Chondrocyte (in vitro differentiated cells): ENCODE results near the gene WDPCP. TPM values are rescaled to one million over a fixed set of nuclear protein-coding genes. Genes with fewer than 3 reads are reported as not detected.
A peak's percentile ranks its signal among the peaks of the same experiment; 100 is the strongest.

Source experiments
- DNase-seq: peaks from one replicate; pipeline ENCODE4 v3.0.0; 2021; ENCODE audit warnings: mixed read lengths, low spot score
- H3K27ac Mint-ChIP-seq: one replicate; pipeline ENCODE4 v1.8.0; 2021; ENCODE audit warnings: mild to moderate bottlenecking, moderate library complexity, mixed read lengths; ENCODE audit not compliant: unreplicated experiment
- H3K27me3 Mint-ChIP-seq: 2 replicates; pipeline ENCODE4 v1.8.0; 2021; ENCODE audit warnings: low read depth, mixed read lengths
- H3K36me3 Mint-ChIP-seq: 2 replicates; pipeline ENCODE4 v1.8.0; 2021; ENCODE audit warnings: low read depth, mixed read lengths
- H3K4me1 Mint-ChIP-seq: 2 replicates; pipeline ENCODE4 v1.8.0; 2021; ENCODE audit warnings: low read depth, mild to moderate bottlenecking, mixed read lengths
- H3K4me3 Mint-ChIP-seq: one replicate; pipeline ENCODE4 v1.8.0; 2021; ENCODE audit warnings: mild to moderate bottlenecking, moderate library complexity, mixed read lengths; ENCODE audit not compliant: unreplicated experiment
- H3K9me3 Mint-ChIP-seq: 2 replicates; pipeline ENCODE4 v1.8.0; 2021; ENCODE audit warnings: low read depth, mixed read lengths
- total RNA-seq: library from RNA; stranded (reverse); gene quantifications from 3 replicates; pipeline ENCODE4 v1.2.1, GENCODE V29; 2021
- TF ChIP-seq, protein P1 (sequence below): fragments of 200-600 bp; sonication (generic); IDR thresholded peaks from 2 replicates; pipeline ENCODE4 v1.5.0; 2021; ENCODE audit warnings: antibody characterized with exemption, mild to moderate bottlenecking, moderate library complexity

Gene WDPCP
- total RNA-seq, 1 donor from 2014 or later, result 8.6 TPM

DNA sequence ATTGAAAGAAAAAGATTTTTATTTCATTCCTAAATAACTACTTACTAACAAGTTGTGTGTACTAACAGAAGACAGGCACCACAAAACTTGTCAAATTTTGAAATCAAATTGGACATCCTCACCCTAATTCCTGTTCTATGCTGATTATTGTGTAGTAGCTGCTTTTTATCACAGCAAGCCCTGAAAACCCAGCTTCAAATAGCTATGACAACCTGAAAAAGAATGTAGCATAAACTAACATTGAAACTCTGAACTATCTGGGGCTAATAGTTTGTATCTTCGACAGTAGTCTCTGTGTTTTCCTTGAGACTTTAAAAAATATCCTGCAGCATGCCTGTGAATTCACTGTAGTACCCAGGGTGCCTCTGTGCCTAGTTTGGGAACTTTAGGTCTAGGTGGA, 122.6 kb downstream of the WDPCP start:
- H3K36me3 Mint-ChIP-seq, result peaks cover 35% of the 10 kb centered on the region
- no peak for DNase-seq
- no peak overlapping the region for H3K4me3 Mint-ChIP-seq
- H3K9me3 Mint-ChIP-seq, result peaks cover 26% of the 10 kb centered on the region
- H3K4me1 Mint-ChIP-seq, result peaks cover 5% of the 10 kb centered on the region
- H3K27ac Mint-ChIP-seq, result peak overlapping the region; percentile 8
- TF ChIP-seq, protein P1, sequence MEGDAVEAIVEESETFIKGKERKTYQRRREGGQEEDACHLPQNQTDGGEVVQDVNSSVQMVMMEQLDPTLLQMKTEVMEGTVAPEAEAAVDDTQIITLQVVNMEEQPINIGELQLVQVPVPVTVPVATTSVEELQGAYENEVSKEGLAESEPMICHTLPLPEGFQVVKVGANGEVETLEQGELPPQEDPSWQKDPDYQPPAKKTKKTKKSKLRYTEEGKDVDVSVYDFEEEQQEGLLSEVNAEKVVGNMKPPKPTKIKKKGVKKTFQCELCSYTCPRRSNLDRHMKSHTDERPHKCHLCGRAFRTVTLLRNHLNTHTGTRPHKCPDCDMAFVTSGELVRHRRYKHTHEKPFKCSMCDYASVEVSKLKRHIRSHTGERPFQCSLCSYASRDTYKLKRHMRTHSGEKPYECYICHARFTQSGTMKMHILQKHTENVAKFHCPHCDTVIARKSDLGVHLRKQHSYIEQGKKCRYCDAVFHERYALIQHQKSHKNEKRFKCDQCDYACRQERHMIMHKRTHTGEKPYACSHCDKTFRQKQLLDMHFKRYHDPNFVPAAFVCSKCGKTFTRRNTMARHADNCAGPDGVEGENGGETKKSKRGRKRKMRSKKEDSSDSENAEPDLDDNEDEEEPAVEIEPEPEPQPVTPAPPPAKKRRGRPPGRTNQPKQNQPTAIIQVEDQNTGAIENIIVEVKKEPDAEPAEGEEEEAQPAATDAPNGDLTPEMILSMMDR, result no peak
- H3K27me3 Mint-ChIP-seq, result no peaks in the 10 kb centered on the region

DNA sequence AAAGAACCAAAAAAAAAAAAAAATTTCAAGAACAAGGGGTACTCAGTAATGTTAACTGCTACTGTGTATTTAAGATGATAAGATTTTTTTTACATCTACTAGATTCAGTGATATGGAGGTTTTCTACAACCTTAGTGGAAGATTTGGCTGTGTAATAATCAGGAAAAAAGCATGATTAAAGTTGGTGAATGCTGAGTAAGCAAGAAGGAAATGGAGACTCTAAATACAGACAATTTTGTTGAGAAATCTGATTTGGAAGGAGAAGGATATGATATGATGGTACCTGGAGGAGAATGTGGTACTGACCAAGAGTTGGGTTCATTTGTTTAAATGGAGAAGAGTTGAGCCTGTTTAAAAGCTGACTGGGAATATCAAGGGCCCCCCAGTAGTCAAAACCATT, 125.1 kb downstream of the WDPCP start:
- TF ChIP-seq, protein P1, result no peak
- H3K36me3 Mint-ChIP-seq, result peaks cover 40% of the 10 kb centered on the region
- peaks cover 23% of the 10 kb centered on the region for H3K9me3 Mint-ChIP-seq
- no peaks in the 10 kb centered on the region for H3K27me3 Mint-ChIP-seq
- DNase-seq, result no peak
- H3K4me3 Mint-ChIP-seq, result no peak overlapping the region
- H3K27ac Mint-ChIP-seq, result no peak overlapping the region
- H3K4me1 Mint-ChIP-seq, result peaks cover 5% of the 10 kb centered on the region

GRCh38 chr2:63446658-63447057, 141.6 kb downstream of the WDPCP start:
- no peaks in the 10 kb centered on the region for H3K36me3 Mint-ChIP-seq
- no peak overlapping the region for H3K4me3 Mint-ChIP-seq
- no peaks in the 10 kb centered on the region for H3K27me3 Mint-ChIP-seq
- TF ChIP-seq, protein P1, result no peak
- DNase-seq, result no peak
- H3K4me1 Mint-ChIP-seq, result no peaks in the 10 kb centered on the region
- H3K9me3 Mint-ChIP-seq, result peaks cover 8% of the 10 kb centered on the region
- H3K27ac Mint-ChIP-seq, result no peak overlapping the region

- H3K9me3 Mint-ChIP-seq, result peaks cover 3% of the 10 kb centered on the region
- no peaks in the 10 kb centered on the region for H3K36me3 Mint-ChIP-seq
- no peaks in the 10 kb centered on the region for H3K4me1 Mint-ChIP-seq
- H3K27me3 Mint-ChIP-seq, result no peaks in the 10 kb centered on the region
- no peak for DNase-seq
- TF ChIP-seq, protein P1, result no peak
- no peak overlapping the region for H3K4me3 Mint-ChIP-seq
- H3K27ac Mint-ChIP-seq, result no peak overlapping the region
Measured at GRCh38 chr2:63444565-63445288, 143.6 kb downstream of the WDPCP start.

DNA sequence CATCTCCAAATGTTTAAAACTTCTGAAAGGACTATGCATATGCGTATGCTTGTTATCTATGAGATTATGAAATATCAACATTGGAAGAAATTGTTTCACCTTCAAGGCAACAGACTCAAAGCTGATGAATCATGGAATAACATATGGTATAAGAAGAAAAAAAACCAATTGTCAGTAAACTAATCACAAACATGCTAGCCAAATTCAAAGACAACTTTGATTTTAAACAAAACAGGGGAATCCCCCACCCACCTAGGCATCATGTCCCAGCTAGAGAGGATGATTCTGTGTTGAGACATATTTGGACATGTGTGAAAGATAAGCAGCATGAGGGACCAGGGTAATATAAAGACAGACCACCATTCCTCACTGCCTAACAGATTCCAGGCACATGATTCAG, 147.7 kb downstream of the WDPCP start:
- Mint-ChIP-seq H3K4me1 (no peaks in the 10 kb centered on the region), H3K27me3 (no peaks in the 10 kb centered on the region), H3K27ac (no peak overlapping the region), H3K36me3 (no peaks in the 10 kb centered on the region), H3K9me3 (no peaks in the 10 kb centered on the region), H3K4me3 (no peak overlapping the region)
- DNase-seq, result no peak
- TF ChIP-seq, protein P1, result no peak
